B cell (primary cell): ENCODE results near the gene PALM. TPM values are rescaled to one million over a fixed set of nuclear protein-coding genes. Genes with fewer than 3 reads are reported as not detected.
A peak's percentile ranks its signal among the peaks of the same experiment; 100 is the strongest.

ENCODE experiments used
- ATAC-seq: fragments of 200-7000 bp; cut with Tn5 transposase; one replicate; pipeline ENCODE4 v1.10.0; 2021; ENCODE audit warnings: low read depth, mild to moderate bottlenecking, moderate number of reproducible peaks, moderate library complexity
- CTCF ChIA-PET: fragments of 350-600 bp; sonication (Branson Sonifier 250); formaldehyde crosslinking; loops from one replicate; lab custom pipeline; 2021; ENCODE audit warnings: antibody characterized with exemption, inconsistent platforms; lab: Charles Lee
- POLR2A ChIA-PET: fragments of 350-600 bp; sonication (Branson Sonifier 250); formaldehyde crosslinking; loops from one replicate; lab custom pipeline; 2021; ENCODE audit warnings: antibody characterized with exemption; lab: Charles Lee
- DNase-seq: peaks from one replicate; pipeline ENCODE4 v3.0.0; 2013
- H2AFZ ChIP-seq: 2 replicates; pipeline ENCODE4 v1.6.1; 2012; ENCODE audit warnings: mild to moderate bottlenecking, low read depth, low read length; ENCODE audit not compliant: insufficient read depth, poor library complexity, severe bottlenecking
- H3K27ac ChIP-seq, 2 donors: 1 replicate in 1 of 2; 2 replicates in 1 of 2; pipeline ENCODE4 v1.5.1; 2012 to 2013; ENCODE audit warnings: low read length in 2 of 2, mild to moderate bottlenecking in 2 of 2, moderate library complexity in 1 of 2
- H3K27me3 ChIP-seq, 4 experiments: fragments of 200-600 bp in 1 of 4; sonication (generic) in 1 of 4; replicated peaks in 1 of 4; 1 replicate in 2 of 4; 2 replicates in 2 of 4; pipeline versions ENCODE4 v1.6.1 to v1.7.0; 2013 to 2016; ENCODE audit warnings: low read length in 3 of 4, mild to moderate bottlenecking in 2 of 4, mixed read lengths in 1 of 4, moderate library complexity in 1 of 4; ENCODE audit not compliant: insufficient read depth in 4 of 4, control insufficient read depth in 3 of 4; ENCODE audit errors: control extremely low read depth in 1 of 4
- H3K36me3 ChIP-seq, 2 experiments: replicated peaks in 1 of 2; 1 replicate in 1 of 2; 2 replicates in 1 of 2; pipeline versions ENCODE4 v1.6.1 to v1.7.1; 2013; ENCODE audit warnings: low read length in 1 of 2; ENCODE audit not compliant: insufficient read depth in 2 of 2, control insufficient read depth in 1 of 2; ENCODE audit errors: control extremely low read depth in 1 of 2, extremely low read depth in 1 of 2
- H3K4me1 ChIP-seq, 2 donors: fragments of 200-600 bp in 1 of 2; sonication (generic) in 1 of 2; 1 replicate in 1 of 2; 2 replicates in 1 of 2; pipeline versions ENCODE4 v1.5.1 to v1.6.1; 2013 to 2017; ENCODE audit warnings: low read length in 2 of 2; ENCODE audit not compliant: control insufficient read depth in 2 of 2, insufficient read depth in 2 of 2
- H3K4me2 ChIP-seq: replicated peaks from 2 replicates; pipeline ENCODE3; 2012; ENCODE audit warnings: mild to moderate bottlenecking, low read depth, low read length; ENCODE audit not compliant: poor library complexity, severe bottlenecking
- H3K4me3 ChIP-seq, 5 experiments: fragments of 200-600 bp in 1 of 5; sonication (generic) in 1 of 5; 1 replicate in 3 of 5; 2 replicates in 2 of 5; pipeline versions ENCODE4 v1.5.1 to v1.7.0; 2011 to 2016; ENCODE audit warnings: low read length in 4 of 5, mild to moderate bottlenecking in 4 of 5, low read depth in 2 of 5, control low read depth in 1 of 5, moderate library complexity in 1 of 5; ENCODE audit not compliant: insufficient read depth in 1 of 5; ENCODE audit errors: control extremely low read depth in 1 of 5, extremely low read depth in 1 of 5
- H3K79me2 ChIP-seq: fragments of 200-600 bp; sonication (generic); one replicate; pipeline ENCODE4 v1.6.0; 2016; ENCODE audit warnings: low read length; ENCODE audit not compliant: control insufficient read depth, insufficient read depth
- H3K9ac ChIP-seq: fragments of 200-600 bp; sonication (generic); 2 replicates; pipeline ENCODE4 v1.6.1; 2017; ENCODE audit warnings: mild to moderate bottlenecking, low read length, moderate library complexity
- H3K9me3 ChIP-seq, 3 donors: one replicate each; pipeline versions ENCODE4 v1.6.1 to v1.7.1; 2013; ENCODE audit warnings: low read length in 2 of 3; ENCODE audit not compliant: control insufficient read depth in 2 of 3, insufficient read depth in 1 of 3; ENCODE audit errors: control extremely low read depth in 1 of 3
- H4K20me1 ChIP-seq: 2 replicates; pipeline ENCODE4 v1.6.0; 2012; ENCODE audit warnings: mild to moderate bottlenecking, low read length; ENCODE audit not compliant: insufficient read depth, control insufficient read depth, poor library complexity, severe bottlenecking
- H3K27ac Mint-ChIP-seq: one replicate; pipeline ENCODE4 v1.8.0; 2021; ENCODE audit warnings: mixed read lengths
- H3K27me3 Mint-ChIP-seq: one replicate; pipeline ENCODE4 v1.8.0; 2021; ENCODE audit warnings: mixed read lengths
- H3K4me1 Mint-ChIP-seq: one replicate; pipeline ENCODE4 v1.8.0; 2021; ENCODE audit warnings: mixed read lengths
- H3K4me3 Mint-ChIP-seq: one replicate; pipeline ENCODE4 v1.8.0; 2021; ENCODE audit warnings: mixed read lengths
- H3K9me3 Mint-ChIP-seq: one replicate; pipeline ENCODE4 v1.8.0; 2022; ENCODE audit warnings: mixed read lengths; ENCODE audit not compliant: insufficient read depth
- EZH2 ChIP-seq: IDR thresholded peaks from 2 replicates; pipeline ENCODE4 v1.6.1; 2012; ENCODE audit warnings: borderline replicate concordance, low read depth, mild to moderate bottlenecking, moderate library complexity, low read length; ENCODE audit not compliant: insufficient read depth, poor library complexity, severe bottlenecking
- WGBS: methylation state at CpG from one replicate; pipeline ENCODE4 v1.1.5; 2013; ENCODE audit warnings: missing lambda C conversion rate; ENCODE audit not compliant: insufficient coverage; 5-methylcytosine and 5-hydroxymethylcytosine counted together
- intact Hi-C: fragments of 100-400 bp; cut with micrococcal nuclease; formaldehyde crosslinking; loops from one replicate; pipeline ENCODE4 v1.10.0; 2022
- polyA plus RNA-seq: library from polyadenylated mRNA; depleted of rRNA; stranded (reverse); fragments of >200 nt; gene quantifications from 2 replicates; pipeline ENCODE4 v1.2.3, GENCODE V29; 2012
- total RNA-seq, 2 donors: library from RNA; stranded (reverse); fragments of 120-200 nt in 1 of 2; gene quantifications; 1 replicate in 1 of 2; 2 replicates in 1 of 2; pipeline versions ENCODE4 v1.2.3 to v1.2.4, GENCODE V29; 2013 to 2022
- TF ChIP-seq, protein P1 (sequence below): fragments of 200-600 bp; IDR thresholded peaks from one replicate; pipeline ENCODE4 v1.8.0; 2022; ENCODE audit warnings: antibody characterized with exemption, mild to moderate bottlenecking

Gene PALM
- total and polyA plus RNA-seq, 2 donors (not counting 1 experiment from before 2014, with no cell fraction given): 0.15 TPM; not detected in 1

- Mint-ChIP-seq H3K27ac (no peak overlapping the region), H3K4me1 (peaks cover 4% of the 10 kb centered on the region), H3K9me3 (no peaks in the 10 kb centered on the region), H3K27me3 (peaks cover 5% of the 10 kb centered on the region), H3K4me3 (no peak overlapping the region)
- CTCF ChIA-PET: no interaction called here
- Histone ChIP-seq H3K79me2 (no peaks in the 10 kb centered on the region), H3K4me3 (no peak overlapping the region), H3K27ac (no peak overlapping the region), H3K27me3 (peaks cover 0 to 4% (median 0%) of the 10 kb centered on the region in 4 experiments), H3K9me3 (peaks cover 0 to 2% (median 0%) of the 10 kb centered on the region in 3 donors), H3K9ac (no peak overlapping the region), H2AFZ (no peak overlapping the region), H3K4me1 (no peaks in the 10 kb centered on the region), H4K20me1 (no peaks in the 10 kb centered on the region), H3K4me2 (no peak overlapping the region), H3K36me3 (no peaks in the 10 kb centered on the region)
- peak; percentile 19 for DNase-seq
- TF ChIP-seq, protein P1, sequence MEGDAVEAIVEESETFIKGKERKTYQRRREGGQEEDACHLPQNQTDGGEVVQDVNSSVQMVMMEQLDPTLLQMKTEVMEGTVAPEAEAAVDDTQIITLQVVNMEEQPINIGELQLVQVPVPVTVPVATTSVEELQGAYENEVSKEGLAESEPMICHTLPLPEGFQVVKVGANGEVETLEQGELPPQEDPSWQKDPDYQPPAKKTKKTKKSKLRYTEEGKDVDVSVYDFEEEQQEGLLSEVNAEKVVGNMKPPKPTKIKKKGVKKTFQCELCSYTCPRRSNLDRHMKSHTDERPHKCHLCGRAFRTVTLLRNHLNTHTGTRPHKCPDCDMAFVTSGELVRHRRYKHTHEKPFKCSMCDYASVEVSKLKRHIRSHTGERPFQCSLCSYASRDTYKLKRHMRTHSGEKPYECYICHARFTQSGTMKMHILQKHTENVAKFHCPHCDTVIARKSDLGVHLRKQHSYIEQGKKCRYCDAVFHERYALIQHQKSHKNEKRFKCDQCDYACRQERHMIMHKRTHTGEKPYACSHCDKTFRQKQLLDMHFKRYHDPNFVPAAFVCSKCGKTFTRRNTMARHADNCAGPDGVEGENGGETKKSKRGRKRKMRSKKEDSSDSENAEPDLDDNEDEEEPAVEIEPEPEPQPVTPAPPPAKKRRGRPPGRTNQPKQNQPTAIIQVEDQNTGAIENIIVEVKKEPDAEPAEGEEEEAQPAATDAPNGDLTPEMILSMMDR: no peak
- TF ChIP-seq EZH2: no peak
- intact Hi-C loops: no loop called here
- no peak for ATAC-seq
- POLR2A ChIA-PET: no interaction called here
- 95% methylated on average over 28 of the region's 32 CpGs for WGBS
Observed at GRCh38 chr19:736125-736524, 27.4 kb downstream of the PALM start.

GRCh38 chr19:737591-738093 is 28.9 kb downstream of the PALM start:
- ChIA-PET POLR2A (no interaction called here), CTCF (interaction anchor here (0.8 to 1.4 kb wide), 3 partner anchors 75 to 152 kb away, joined by 3 read pairs; partner anchors contain the start of gene RNF126)
- Histone ChIP-seq H3K36me3 (no peaks in the 10 kb centered on the region), H3K9ac (no peak overlapping the region), H3K79me2 (no peaks in the 10 kb centered on the region), H3K27me3 (peaks cover 0 to 4% (median 0%) of the 10 kb centered on the region in 4 experiments), H3K9me3 (peaks cover 0 to 16% (median 0%) of the 10 kb centered on the region in 3 donors), H3K27ac (no peak overlapping the region), H4K20me1 (no peaks in the 10 kb centered on the region), H3K4me1 (no peaks in the 10 kb centered on the region), H3K4me3 (no peak overlapping the region), H3K4me2 (no peak overlapping the region), H2AFZ (no peak overlapping the region)
- H3K4me3 Mint-ChIP-seq: no peak overlapping the region
- H3K27me3 Mint-ChIP-seq: peaks cover 5% of the 10 kb centered on the region
- no peak for TF ChIP-seq EZH2
- TF ChIP-seq, protein P1: peak; percentile 54
- H3K4me1 Mint-ChIP-seq: peaks cover 4% of the 10 kb centered on the region
- H3K27ac Mint-ChIP-seq: no peak overlapping the region
- intact Hi-C loops: no loop called here
- no peaks in the 10 kb centered on the region for H3K9me3 Mint-ChIP-seq
- 46% methylated on average over 21 of the region's 22 CpGs for WGBS
- DNase-seq (peak; percentile 64), ATAC-seq (peak; percentile 55)
